ENCODE data around the gene TCP11L2.

DNA sequence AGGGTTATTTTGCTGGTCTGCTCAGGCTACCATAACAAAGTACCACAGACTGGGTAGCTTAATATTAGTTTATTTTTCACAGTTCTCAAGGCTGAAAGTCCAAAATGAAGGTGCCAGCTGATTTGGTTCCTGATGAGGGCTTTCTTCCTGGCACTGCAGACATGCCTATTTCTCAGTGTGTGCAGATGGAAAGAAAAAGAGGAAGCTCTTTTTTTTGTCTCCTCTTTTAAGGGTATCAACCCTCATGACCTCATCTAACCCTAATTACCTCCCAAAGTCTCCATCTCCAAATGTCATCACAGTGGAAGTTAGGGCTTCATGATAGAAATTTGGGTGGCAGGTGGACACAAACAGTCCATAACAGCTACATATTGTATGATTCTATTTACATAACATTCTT lies 30.0 kb downstream of the TCP11L2 start:
- TF ChIP-seq EZH2 (IDR thresholded peaks at IDR 0.05): no peak
- no peak for TF ChIP-seq POLR2AphosphoS5 (IDR thresholded peaks at IDR 0.05; ENCODE audit: borderline replicate concordance, low read depth, low read length)
